Keratinocyte (primary cell): ENCODE results near the gene CEP78.

Experiments used
- CTCF ChIP-seq, 3 experiments: IDR thresholded peaks in 1 of 3; conservative IDR thresholded peaks in 1 of 3; optimal IDR thresholded peaks in 1 of 3; 2 replicates in 2 of 3; 3 replicates in 1 of 3; pipeline versions ENCODE3 to v1.5.1; 2011; ENCODE audit warnings: low read length in 3 of 3, mild to moderate bottlenecking in 3 of 3, moderate library complexity in 2 of 3, control low read depth in 1 of 3, inconsistent platforms in 1 of 3; ENCODE audit not compliant: insufficient read depth in 2 of 3; ENCODE audit errors: extremely low read depth in 1 of 3
- EZH2 ChIP-seq: IDR thresholded peaks from one replicate; pipeline ENCODE4 v1.6.1; 2012; ENCODE audit warnings: inconsistent platforms, mild to moderate bottlenecking, low read length, moderate library complexity

DNA sequence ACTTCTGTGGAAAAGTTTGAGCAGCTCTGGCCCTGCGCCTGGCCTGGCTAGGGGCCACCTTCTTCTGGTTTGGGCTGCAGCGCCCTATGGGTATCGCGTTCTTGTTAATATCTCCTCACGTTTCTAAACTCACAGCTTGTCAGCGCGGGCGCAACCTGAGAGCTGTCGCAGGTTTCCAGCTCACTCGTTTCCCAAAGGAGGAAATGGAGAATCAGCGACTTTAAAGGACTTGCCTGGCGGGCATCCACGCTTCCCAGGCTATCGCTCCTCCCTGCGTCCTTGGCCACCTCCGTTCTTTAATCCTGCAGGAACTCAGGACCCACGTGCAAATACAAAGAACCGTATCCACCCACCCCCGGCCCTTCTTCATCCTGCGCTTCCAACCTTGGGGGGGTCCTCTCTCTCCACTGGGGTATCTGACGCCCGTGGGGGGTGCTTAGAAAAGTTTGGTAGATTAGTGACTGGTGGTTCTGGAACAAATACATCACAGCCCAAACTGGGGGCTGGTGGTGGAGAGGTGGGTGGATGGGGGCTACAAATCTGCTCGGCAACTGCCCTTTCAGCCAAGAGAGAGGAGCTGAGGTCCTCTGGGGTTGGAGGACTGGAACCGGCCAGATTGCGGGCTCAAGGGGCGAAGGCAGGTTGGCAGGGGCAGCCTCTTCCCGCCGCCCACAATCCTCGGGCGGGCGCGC, 60.5 kb downstream of the CEP78 start:
- no peak for TF ChIP-seq CTCF (optimal IDR thresholded peaks at IDR 0.05 in 1 of 3, IDR thresholded peaks at IDR 0.05 in 1 of 3, conservative IDR thresholded peaks at IDR 0.05 in 1 of 3; ENCODE audit: extremely low read depth in 1 of 3, insufficient read depth in 2 of 3, low read length in 3 of 3)
- TF ChIP-seq EZH2: no peak
